T follicular helper cell (primary cell): ENCODE measurements around the gene VEGFB.

ENCODE experiments used
- DNase-seq: peaks from one replicate; pipeline ENCODE4 v3.0.0-alpha.2; 2020; ENCODE audit warnings: low read depth
- total RNA-seq, 2 experiments: gene quantifications; one replicate each; lab custom pipeline; 2026; lab: John Stamatoyannopoulos, UW

Gene VEGFB, protein sequence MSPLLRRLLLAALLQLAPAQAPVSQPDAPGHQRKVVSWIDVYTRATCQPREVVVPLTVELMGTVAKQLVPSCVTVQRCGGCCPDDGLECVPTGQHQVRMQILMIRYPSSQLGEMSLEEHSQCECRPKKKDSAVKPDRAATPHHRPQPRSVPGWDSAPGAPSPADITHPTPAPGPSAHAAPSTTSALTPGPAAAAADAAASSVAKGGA
- 19.4 to 40.3 reads per million in 2 experiments for total RNA-seq

DNA sequence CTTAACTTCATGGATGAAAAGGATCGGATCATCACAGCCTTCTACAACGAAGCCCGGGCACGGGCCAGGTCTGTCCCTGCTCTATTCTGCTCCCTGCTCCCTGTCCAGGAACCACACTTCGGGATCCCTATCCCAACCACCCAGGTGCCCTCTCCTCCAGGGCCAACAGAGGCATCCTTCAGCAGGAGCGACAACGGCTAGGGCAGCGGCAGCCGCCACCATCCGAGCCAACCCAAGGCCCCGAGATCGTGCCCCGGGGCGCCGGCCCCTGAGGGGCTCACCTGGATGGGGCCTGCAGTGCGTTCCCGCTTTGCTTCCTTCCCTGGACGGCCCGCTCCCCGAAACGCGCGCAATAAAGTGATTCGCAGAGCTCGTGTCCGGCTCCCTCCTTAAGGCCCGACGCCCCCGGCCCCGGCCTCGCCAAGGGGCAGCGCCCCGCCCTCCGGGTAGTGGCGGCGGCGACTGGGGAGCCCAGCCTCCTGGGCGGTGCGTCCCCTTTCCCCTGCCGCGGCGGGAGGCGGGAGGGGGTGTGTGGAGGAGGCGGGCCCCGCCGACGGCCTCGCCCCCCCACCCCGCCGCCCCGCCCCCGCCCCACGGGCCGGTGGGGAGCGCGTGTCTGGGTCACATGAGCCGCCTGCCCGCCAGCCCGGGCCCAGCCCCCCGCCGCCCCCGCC is at the start of gene VEGFB:
Gene VEGFB (plus strand): TSS at position 672 of the 674 bp plus-strand sequence. CDS start 250 bp downstream, outside the sequence.
- peak; percentile 62 for DNase-seq

- DNase-seq = no peak
These were observed 49.1 kb upstream of the VEGFB start for GRCh38 chr11:64185175-64185692.

DNA sequence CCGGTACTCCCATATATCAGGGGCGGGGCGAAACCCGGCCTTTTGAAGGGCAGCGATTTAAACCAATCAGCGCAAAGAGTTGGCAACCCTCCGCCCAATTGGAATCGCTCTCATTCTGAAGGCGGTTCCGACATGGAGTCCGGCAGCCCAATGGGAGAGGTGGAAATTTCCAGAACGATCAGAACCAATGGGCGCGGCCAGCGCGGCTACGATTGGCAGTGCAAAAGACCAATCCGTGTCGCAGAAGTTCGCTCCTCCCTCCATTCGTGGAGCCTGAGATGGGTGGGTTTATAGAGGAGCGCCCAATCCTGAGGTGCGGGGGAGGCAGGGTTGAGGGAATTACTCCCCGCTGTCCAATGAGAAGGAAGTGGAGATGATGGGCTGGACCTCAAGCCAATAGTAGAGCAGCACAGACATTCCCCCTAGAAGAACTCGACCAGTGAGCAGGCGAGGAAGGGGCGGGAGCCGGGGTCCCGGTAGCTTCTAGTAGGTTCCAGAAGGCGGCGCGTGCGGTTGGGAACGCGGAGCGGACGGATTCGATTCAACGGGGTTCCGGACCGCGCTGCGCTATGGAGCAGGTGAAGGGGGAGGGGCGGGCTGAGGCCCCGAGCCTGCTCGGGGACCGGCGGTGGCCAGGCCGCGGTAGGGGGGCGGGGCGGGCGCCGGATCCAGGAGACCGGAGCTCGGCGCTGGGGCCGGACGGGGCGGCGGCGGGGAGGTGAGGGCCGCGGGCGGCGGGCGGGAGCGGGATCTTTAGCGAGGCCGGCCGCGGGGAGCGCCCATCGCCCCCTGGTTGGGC is 48.5 kb upstream of the VEGFB start, which contains the start of gene STIP1:
Gene STIP1 (plus strand): TSS at position 479 of the 799 bp plus-strand sequence. CDS start 91 bp downstream, at position 570.
- peak; percentile 97 for DNase-seq

DNA sequence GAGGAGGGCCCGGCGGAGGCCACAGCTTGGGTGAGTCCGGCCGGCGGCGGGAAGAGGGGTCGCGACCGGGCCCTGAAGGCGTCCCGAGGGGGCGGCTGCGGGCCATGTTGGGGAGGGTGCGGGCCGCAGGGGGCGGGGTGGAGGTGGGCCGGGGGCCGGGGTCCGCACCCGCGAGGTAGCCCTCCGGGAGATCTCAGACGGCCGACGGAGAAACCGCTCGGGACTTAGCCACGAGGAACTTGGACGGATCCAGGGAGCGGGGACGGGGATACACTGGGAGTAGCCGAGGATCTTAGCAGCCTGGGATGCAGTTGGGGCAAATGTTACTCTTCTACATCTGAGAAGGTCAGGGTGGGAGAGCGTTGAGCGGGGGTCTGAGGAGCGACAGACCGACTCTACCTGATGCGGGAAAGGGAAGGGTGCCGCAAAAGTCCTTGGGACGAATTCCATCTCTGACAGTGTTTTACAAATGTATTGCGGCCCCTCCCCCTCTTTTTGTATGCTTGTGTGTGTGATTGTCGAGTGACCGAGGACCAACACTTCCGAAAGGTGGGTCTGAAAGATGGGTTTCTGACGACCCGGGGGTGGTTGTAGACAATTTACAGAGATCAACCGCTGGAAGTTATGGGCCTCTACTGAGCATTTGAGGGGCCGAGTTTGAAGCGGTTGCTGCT is 47.8 kb upstream of the VEGFB start:
- DNase-seq = no peak

DNA sequence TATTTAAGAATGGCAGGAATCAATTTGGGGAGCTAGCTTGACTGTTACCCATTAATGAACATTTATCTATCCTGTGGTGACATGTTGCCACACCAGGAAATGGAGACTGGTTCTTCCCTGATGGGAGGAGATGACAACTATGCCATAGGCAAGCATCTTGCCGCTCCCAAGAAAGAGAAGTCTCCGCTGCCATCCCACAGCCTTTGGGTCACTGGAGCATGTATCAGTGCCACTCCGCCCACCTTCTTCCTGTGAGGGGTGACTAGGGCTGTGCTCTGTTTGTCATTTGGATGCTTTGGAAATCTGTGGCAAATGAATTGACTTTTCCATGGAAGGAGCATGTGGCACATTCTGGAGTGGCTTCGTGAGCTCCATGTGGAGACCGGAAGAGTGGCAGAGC is 42.0 kb upstream of the VEGFB start:
- no peak for DNase-seq

DNA sequence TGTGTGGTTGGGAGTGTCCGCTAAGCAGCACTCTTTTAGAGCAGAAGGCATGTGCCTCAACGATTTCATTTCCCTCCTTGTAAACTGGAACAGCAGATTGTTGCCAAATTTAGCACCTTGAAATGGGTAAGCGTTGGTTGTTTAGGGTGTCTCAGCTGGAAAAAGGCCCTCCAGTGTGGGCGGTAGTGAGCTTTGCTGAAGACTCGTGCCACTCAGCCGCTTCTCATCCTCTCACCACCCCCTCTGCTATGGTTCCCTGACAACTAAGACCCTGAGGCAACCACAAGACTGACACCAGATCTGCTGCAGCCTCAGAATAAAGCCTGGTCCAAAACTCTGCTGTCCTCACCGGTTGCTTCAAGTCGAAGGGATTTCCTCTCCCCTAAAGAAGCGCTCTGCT is 37.8 kb upstream of the VEGFB start:
- DNase-seq = no peak

DNA sequence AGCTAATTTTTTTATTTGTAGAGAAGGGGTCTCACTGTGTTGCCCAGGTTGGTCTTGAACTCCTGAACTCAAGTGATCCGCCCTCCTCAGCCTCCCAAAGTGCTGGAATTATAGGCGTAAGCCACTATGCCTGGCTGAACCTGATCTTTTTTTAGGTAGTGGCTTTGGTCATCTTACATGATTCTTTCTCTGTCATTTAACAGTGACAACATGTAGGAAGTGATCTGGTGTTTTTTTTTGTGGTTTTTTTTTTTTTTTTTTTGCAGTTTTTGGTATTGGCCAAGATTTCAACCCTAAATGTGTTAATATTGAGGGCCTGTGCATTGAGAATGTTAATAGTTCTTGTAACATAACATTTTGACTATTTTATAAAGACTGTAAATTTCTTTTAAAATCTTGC is 35.9 kb upstream of the VEGFB start:
- no peak for DNase-seq

- DNase-seq = no peak
These were observed 32.8 kb upstream of the VEGFB start for GRCh38 chr11:64201543-64201942.

DNA sequence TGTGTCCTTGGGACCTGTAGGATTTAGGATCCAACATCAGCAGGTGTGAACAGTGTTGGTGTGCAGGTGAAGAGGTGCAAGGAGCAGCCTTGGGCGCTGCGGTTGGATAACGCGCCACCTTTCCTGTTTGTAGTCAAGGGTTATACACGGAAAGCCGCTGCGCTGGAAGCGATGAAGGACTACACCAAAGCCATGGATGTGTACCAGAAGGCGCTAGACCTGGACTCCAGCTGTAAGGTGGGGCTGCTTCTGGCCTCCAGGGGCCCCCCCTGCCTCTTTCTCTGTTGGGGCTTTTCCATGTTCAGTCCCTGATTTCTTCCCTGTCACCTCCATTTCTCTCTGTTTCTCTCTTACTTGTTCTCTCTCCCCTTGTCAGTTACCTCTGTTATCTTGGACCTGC is 31.4 kb upstream of the VEGFB start:
- no peak for DNase-seq

DNA sequence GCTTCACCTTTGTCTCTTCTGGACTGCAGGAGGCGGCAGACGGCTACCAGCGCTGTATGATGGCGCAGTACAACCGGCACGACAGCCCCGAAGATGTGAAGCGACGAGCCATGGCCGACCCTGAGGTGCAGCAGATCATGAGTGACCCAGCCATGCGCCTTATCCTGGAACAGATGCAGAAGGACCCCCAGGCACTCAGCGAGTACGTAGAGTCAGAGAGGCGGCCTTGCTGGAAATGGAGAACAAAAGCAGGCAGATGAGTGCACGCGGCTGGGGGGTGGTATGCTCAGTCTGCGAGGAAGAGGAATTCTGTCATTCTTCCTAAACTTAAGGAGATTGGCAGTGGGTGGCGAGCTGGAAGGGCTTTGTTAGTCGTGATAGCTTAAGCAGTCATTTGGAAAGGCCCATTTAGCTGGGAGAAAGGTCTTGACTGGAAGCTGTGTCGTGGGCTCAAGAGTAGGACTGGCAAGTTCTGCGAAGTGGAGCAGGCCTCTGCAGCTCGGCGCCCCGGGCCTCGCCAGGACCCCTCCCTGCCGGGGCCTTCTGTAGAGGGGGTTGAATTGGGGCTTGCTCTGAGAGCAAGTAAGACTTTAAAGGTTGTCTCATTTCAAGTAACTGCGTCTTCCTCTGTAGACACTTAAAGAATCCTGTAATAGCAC is 30.8 kb upstream of the VEGFB start:
- no peak for DNase-seq

GRCh38 chr11:64204080-64204440 is 30.3 kb upstream of the VEGFB start:
- DNase-seq = no peak

GRCh38 chr11:64204464-64204989 is 29.9 kb upstream of the VEGFB start:
- DNase-seq = peak; percentile 83

GRCh38 chr11:64206457-64207255 is 27.7 kb upstream of the VEGFB start, which contains the start of gene FERMT3:
FERMT3 (plus strand) TSS chr11:64206721; CDS start chr11:64207365, 644 bp downstream.
- peak; percentile 54 for DNase-seq

DNA sequence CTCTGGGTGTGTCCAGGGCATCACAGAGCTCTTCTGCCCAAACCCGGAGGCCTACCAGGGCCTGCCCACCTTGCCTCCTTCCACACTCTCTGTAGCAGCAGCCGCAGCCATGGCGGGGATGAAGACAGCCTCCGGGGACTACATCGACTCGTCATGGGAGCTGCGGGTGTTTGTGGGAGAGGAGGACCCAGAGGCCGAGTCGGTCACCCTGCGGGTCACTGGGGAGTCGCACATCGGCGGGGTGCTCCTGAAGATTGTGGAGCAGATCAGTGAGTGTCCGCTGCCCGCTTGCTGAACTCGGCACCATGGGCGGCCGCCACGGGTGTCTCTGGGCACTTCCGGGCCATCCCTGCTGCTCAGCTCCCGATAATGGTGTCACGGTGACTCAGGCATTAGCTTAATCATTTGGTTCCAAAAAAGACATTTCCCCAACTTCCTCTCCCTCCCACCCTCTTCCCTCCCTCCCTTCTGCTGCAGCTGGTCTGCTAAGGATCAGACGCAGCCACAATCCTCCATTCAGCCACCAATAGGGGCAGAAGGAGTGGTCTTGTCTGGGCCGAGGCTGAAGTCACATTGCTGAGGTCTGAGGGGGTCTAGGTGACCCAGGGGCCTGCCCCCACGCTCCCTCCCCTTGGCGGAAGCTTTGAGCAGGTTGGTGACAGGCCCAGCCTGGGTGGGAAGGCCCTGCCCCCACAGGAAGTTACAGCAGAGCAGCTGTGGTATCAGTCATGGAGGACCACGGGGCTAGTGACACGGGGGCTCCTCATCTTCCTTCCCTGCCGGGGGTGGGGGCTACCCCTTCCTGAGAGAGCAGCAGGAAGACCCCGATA is 26.9 kb upstream of the VEGFB start:
- DNase-seq = peak; percentile 51

DNA sequence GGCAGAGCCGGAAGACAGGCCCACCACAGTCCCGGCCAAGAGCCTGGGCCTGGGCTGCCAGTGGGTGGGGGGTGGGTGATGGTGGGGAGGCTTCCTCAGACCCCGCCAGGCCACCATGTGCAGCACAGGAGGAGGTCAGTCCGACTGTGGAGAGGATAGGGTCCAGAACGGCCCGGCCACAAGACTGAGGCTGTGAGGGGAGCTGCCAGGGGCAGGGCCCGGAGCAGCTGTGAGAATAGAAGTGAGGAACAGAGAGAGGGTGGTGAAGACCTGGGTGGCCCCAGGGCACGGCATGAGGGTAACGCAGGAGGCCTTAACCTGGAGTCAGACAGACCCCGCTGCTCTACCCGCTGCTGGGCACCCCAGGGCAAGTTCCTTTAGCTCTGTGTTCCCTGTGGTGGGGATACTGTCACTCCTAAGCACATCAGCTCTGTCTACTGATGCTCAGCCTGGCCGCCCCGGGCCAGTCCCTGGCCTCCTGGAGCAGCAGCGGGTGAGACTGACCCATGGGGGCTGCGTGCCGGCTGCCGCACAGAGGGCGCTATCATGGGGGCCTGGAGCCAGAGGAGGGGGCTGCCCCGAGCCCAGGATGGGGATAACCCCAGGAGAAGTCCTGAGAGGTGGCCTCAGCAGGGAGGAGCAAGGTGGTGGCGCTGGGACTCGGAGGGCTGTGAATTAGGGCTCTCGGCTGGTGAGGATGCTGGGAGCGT is 26.1 kb upstream of the VEGFB start:
- no peak for DNase-seq

GRCh38 chr11:64208796-64209562 is 25.4 kb upstream of the VEGFB start:
- no peak for DNase-seq

DNA sequence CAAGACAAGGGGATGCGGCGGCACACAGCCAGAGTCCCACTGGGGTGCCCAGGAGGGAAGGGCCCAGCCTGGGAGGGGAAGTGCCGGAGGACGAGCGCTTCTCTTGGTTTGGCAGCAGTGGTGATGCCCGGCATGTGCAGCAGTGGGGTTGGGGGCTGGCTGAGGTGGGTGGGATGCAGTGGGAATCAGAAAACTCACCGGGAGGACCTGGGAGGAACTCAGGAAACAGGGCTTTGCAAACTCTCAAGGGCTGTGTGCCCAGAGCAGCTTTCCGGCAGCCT is 24.9 kb upstream of the VEGFB start:
- no peak for DNase-seq
